GM23338 (cell line): Measurements from ENCODE around the gene ZNF552. TPM values are rescaled to one million over a fixed set of nuclear protein-coding genes. Genes with fewer than 3 reads are reported as not detected.
A peak's percentile ranks its signal among the peaks of the same experiment; 100 is the strongest.

ENCODE experiments used
- ATAC-seq: fragments of 200-7000 bp; cut with Tn5 transposase; 3 replicates; pipeline ENCODE4 v1.9.1; 2020
- DNase-seq: peaks from one replicate; pipeline ENCODE4 v3.0.0-alpha.2; 2015; ENCODE audit warnings: low spot score
- H2AFZ ChIP-seq: fragments of 200-600 bp; sonication (generic); 2 replicates; pipeline ENCODE4 v1.8.0; 2016; ENCODE audit warnings: antibody characterized with exemption, mild to moderate bottlenecking, moderate library complexity
- H3F3A ChIP-seq: fragments of 200-600 bp; sonication (generic); replicated peaks from 2 replicates; pipeline ENCODE4 v1.8.0; 2017; ENCODE audit warnings: antibody characterized with exemption, mixed run types, low read depth
- H3K27ac ChIP-seq: fragments of 200-600 bp; sonication (generic); 2 replicates; pipeline ENCODE4 v1.6.1; 2016; ENCODE audit warnings: low read depth
- H3K27me3 ChIP-seq: fragments of 200-600 bp; sonication (generic); 2 replicates; pipeline ENCODE4 v1.8.0; 2016; ENCODE audit warnings: mild to moderate bottlenecking, mixed run types, moderate library complexity; ENCODE audit not compliant: insufficient read depth
- H3K36me3 ChIP-seq: fragments of 200-600 bp; sonication (generic); 2 replicates; pipeline ENCODE4 v1.8.0; 2016; ENCODE audit warnings: mild to moderate bottlenecking; ENCODE audit not compliant: insufficient read depth
- H3K4me1 ChIP-seq: fragments of 200-600 bp; sonication (generic); 2 replicates; pipeline ENCODE4 v1.8.0; 2016; ENCODE audit warnings: mild to moderate bottlenecking, moderate library complexity; ENCODE audit not compliant: insufficient read depth
- H3K4me2 ChIP-seq: fragments of 200-600 bp; sonication (generic); 2 replicates; pipeline ENCODE4 v1.7.1; 2017; ENCODE audit warnings: mixed run types
- H3K4me3 ChIP-seq: fragments of 200-600 bp; sonication (generic); 2 replicates; pipeline ENCODE4 v1.6.1; 2016; ENCODE audit warnings: mixed run types
- H3K79me2 ChIP-seq: fragments of 200-600 bp; sonication (generic); replicated peaks from 2 replicates; pipeline ENCODE4 v1.8.0; 2017; ENCODE audit warnings: mild to moderate bottlenecking; ENCODE audit not compliant: insufficient read depth
- H3K9me2 ChIP-seq: fragments of 200-600 bp; sonication (generic); 2 replicates; pipeline ENCODE4 v1.8.0; 2017; ENCODE audit not compliant: insufficient read depth
- H4K20me1 ChIP-seq: fragments of 200-600 bp; sonication (generic); replicated peaks from 2 replicates; pipeline ENCODE4 v1.8.0; 2017; ENCODE audit warnings: mild to moderate bottlenecking; ENCODE audit not compliant: insufficient read depth
- H3K27ac Mint-ChIP-seq: 2 replicates; pipeline ENCODE4 v1.8.0; 2020; ENCODE audit warnings: inconsistent platforms, mild to moderate bottlenecking, moderate library complexity, mixed read lengths
- H3K27me3 Mint-ChIP-seq: 3 replicates; pipeline ENCODE4 v1.8.0; 2022; ENCODE audit warnings: low read depth, mild to moderate bottlenecking, moderate library complexity, mixed read lengths, inconsistent platforms; ENCODE audit not compliant: insufficient read depth, poor library complexity
- H3K36me3 Mint-ChIP-seq: 3 replicates; pipeline ENCODE4 v1.8.0; 2021; ENCODE audit warnings: low read depth, mild to moderate bottlenecking, inconsistent platforms, moderate library complexity, mixed read lengths
- H3K4me1 Mint-ChIP-seq: 3 replicates; pipeline ENCODE4 v1.8.0; 2020; ENCODE audit warnings: mild to moderate bottlenecking, inconsistent platforms, mixed read lengths
- H3K4me3 Mint-ChIP-seq: 3 replicates; pipeline ENCODE4 v1.8.0; 2021; ENCODE audit warnings: moderate library complexity, mild to moderate bottlenecking, inconsistent platforms, mixed read lengths
- H3K9me3 Mint-ChIP-seq: 3 replicates; pipeline ENCODE4 v1.8.0; 2020; ENCODE audit warnings: moderate library complexity, mild to moderate bottlenecking, inconsistent platforms, mixed read lengths
- CREB1 ChIP-seq: fragments of 250-450 bp; sonication (Bioruptor Pico); IDR thresholded peaks from 2 replicates; pipeline ENCODE4 v1.5.0; 2020; ENCODE audit warnings: low read depth, mild to moderate bottlenecking, moderate library complexity
- ETS1 ChIP-seq: IDR thresholded peaks from 2 replicates; pipeline ENCODE4 v1.6.1; 2016; ENCODE audit warnings: antibody characterized with exemption
- JUNB ChIP-seq: IDR thresholded peaks from one replicate; pipeline ENCODE4 v1.6.1; 2016; ENCODE audit warnings: antibody characterized with exemption; ENCODE audit not compliant: unreplicated experiment
- NANOG ChIP-seq: IDR thresholded peaks from 2 replicates; pipeline ENCODE4 v1.6.1; 2016; ENCODE audit warnings: antibody characterized with exemption, borderline replicate concordance
- POLR2AphosphoS5 ChIP-seq: IDR thresholded peaks from 2 replicates; pipeline ENCODE4 v1.6.1; 2016; ENCODE audit warnings: antibody characterized with exemption, low read depth
- REST ChIP-seq: IDR thresholded peaks from one replicate; pipeline ENCODE4 v1.6.1; 2018; ENCODE audit warnings: antibody characterized with exemption; ENCODE audit not compliant: unreplicated experiment
- STAT1 ChIP-seq: IDR thresholded peaks from one replicate; pipeline ENCODE4 v1.6.1; 2016; ENCODE audit warnings: antibody characterized with exemption; ENCODE audit not compliant: unreplicated experiment
- ZNF114 ChIP-seq: fragments of 250-450 bp; sonication (Bioruptor Pico); IDR thresholded peaks from 2 replicates; pipeline ENCODE4 v1.5.0; 2020; ENCODE audit warnings: mild to moderate bottlenecking, moderate library complexity
- ZNF462 ChIP-seq: fragments of 250-450 bp; sonication (Bioruptor Pico); IDR thresholded peaks from 2 replicates; pipeline ENCODE4 v1.5.0; 2020; ENCODE audit warnings: mild to moderate bottlenecking, moderate library complexity
- polyA plus RNA-seq: library from polyadenylated mRNA; unstranded; fragments of >200 nt; fragmentation: Nextera tagmentation; extraction: Ambion mirVana; gene quantifications from 2 replicates; pipeline ENCODE4 v1.2.1, GENCODE V29; 2016
- total RNA-seq: library from RNA; depleted of rRNA; stranded (reverse); fragments of >200 nt; shearing (Covaris generic); gene quantifications from 2 replicates; pipeline ENCODE4 v1.2.3, GENCODE V29; 2014

Gene ZNF552
- total and polyA plus RNA-seq, 2 experiments from 2014 or later = 11.7 to 15.7 TPM

- Histone ChIP-seq H3K4me1 (peaks cover 17% of the 10 kb centered on the region), H2AFZ (no peak overlapping the region), H3K79me2 (peaks cover 77% of the 10 kb centered on the region), H4K20me1 (peaks cover 44% of the 10 kb centered on the region), H3K36me3 (no peaks in the 10 kb centered on the region; the same call in 1 of the 2 replicates), H3K9me2 (no peaks in the 10 kb centered on the region), H3K4me2 (0 out of 2 replicates have a peak overlapping the region, but pooled peaks have one; percentile 12), H3F3A (peaks cover 12% of the 10 kb centered on the region), H3K27me3 (no peaks in the 10 kb centered on the region), H3K27ac (peak overlapping the region; percentile 55), H3K4me3 (no peak overlapping the region)
- ATAC-seq (no peak), DNase-seq (no peak)
- peaks cover 38% of the 10 kb centered on the region for H3K4me1 Mint-ChIP-seq
- H3K4me3 Mint-ChIP-seq = peak overlapping the region; percentile 98; the same call in 1 of the 3 replicates
- H3K27me3 Mint-ChIP-seq = peaks cover 8% of the 10 kb centered on the region
- H3K36me3 Mint-ChIP-seq = peaks cover 45% of the 10 kb centered on the region
- peak overlapping the region; percentile 97 for H3K27ac Mint-ChIP-seq
- TF ChIP-seq JUNB (no peak), ZNF114 (CRISPR knock-in tag) (no peak), NANOG (no peak), REST (no peak), CREB1 (no peak), STAT1 (no peak), ETS1 (no peak), ZNF462 (CRISPR knock-in tag) (no peak), POLR2AphosphoS5 (no peak)
- no peaks in the 10 kb centered on the region for H3K9me3 Mint-ChIP-seq
Observed at GRCh38 chr19:57829316-57829715, 14.6 kb upstream of the ZNF552 start.
